Measurements from ENCODE around the gene FLACC1. TPM values are rescaled to one million over a fixed set of nuclear protein-coding genes. Genes with fewer than 3 reads are reported as not detected.

FLACC1 gene
- total RNA-seq, 1 donor from 2014 or later = 1.2 TPM

DNA sequence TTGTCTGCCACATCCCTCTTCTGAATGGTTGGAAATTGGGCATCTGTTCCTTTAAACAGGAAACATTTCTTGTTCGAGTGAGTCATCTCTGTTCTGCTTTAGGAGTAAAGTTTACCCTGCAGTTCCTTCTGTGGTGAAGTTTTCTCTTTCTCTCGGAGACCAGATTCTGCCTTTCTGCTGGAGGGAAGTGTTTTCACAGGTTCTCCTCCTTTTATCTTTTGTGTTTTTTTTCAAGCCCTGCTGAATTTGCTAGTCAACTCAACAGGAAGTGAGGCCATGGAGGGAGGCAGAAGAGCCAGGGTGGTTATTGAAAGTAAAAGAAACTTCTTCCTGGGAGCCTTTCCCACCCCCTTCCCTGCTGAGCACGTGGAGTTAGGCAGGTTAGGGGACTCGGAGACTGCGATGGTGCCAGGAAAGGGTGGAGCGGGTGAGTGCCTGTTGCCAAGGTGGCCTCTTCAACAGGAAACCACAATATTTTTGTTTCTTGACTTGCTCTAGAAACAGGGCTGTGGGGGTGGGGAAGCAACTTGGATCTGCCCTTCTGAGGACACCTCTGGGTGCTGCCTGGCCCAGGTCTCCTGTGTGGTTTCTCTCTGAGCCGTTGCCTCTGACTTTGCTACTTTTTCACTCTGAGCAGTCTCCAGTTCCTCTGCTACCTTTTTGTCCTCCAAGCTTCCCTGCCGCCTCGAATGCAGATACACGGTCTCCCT, 99.0 kb downstream of the FLACC1 start:
- TF ChIP-seq, protein P1, sequence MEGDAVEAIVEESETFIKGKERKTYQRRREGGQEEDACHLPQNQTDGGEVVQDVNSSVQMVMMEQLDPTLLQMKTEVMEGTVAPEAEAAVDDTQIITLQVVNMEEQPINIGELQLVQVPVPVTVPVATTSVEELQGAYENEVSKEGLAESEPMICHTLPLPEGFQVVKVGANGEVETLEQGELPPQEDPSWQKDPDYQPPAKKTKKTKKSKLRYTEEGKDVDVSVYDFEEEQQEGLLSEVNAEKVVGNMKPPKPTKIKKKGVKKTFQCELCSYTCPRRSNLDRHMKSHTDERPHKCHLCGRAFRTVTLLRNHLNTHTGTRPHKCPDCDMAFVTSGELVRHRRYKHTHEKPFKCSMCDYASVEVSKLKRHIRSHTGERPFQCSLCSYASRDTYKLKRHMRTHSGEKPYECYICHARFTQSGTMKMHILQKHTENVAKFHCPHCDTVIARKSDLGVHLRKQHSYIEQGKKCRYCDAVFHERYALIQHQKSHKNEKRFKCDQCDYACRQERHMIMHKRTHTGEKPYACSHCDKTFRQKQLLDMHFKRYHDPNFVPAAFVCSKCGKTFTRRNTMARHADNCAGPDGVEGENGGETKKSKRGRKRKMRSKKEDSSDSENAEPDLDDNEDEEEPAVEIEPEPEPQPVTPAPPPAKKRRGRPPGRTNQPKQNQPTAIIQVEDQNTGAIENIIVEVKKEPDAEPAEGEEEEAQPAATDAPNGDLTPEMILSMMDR (IDR thresholded peaks at IDR 0.05; ENCODE audit: partially characterized antibody, unreplicated experiment) = no peak
- Mint-ChIP-seq H3K9me3 (ENCODE audit: unreplicated experiment) (no peaks in the 10 kb centered on the region), H3K4me3 (ENCODE audit: unreplicated experiment) (no peak overlapping the region), H3K27ac (ENCODE audit: unreplicated experiment) (no peak overlapping the region), H3K36me3 (ENCODE audit: unreplicated experiment) (no peaks in the 10 kb centered on the region), H3K4me1 (ENCODE audit: low read depth, unreplicated experiment) (no peaks in the 10 kb centered on the region), H3K27me3 (ENCODE audit: unreplicated experiment) (no peaks in the 10 kb centered on the region)
- DNase-seq = no peak

DNA sequence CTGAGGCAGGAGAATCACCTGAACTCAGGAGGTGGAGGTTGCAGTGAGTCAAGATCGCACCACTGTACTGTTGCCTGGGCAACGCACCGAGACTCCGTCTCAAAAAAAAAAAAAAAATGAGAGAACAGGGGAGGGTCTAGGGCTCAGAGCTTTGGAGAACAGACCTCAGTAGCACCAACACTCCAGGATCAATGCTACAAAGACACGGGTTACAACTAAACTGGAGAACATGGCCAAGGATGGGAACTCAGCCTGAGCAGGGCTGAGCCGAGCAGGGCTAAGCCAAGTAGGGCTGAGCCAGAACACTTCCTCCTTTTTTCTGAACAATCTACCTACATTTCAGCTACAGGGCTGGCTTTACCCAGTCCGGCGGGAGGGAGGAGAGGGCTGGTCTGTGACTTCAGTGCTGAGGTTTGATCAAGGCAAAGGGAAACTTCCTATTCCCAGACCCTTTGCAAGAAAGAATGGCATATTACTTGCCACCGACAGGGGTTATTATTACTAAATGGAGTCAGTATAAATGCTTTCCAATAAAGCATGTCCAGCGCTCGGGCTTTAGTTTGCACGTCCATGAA, 99.7 kb downstream of the FLACC1 start:
- Mint-ChIP-seq H3K27me3 (ENCODE audit: unreplicated experiment) (no peaks in the 10 kb centered on the region), H3K4me1 (ENCODE audit: low read depth, unreplicated experiment) (no peaks in the 10 kb centered on the region), H3K9me3 (ENCODE audit: unreplicated experiment) (no peaks in the 10 kb centered on the region), H3K27ac (ENCODE audit: unreplicated experiment) (no peak overlapping the region), H3K4me3 (ENCODE audit: unreplicated experiment) (no peak overlapping the region), H3K36me3 (ENCODE audit: unreplicated experiment) (no peaks in the 10 kb centered on the region)
- TF ChIP-seq, protein P1 (IDR thresholded peaks at IDR 0.05; ENCODE audit: partially characterized antibody, unreplicated experiment) = no peak
- DNase-seq = no peak

DNA sequence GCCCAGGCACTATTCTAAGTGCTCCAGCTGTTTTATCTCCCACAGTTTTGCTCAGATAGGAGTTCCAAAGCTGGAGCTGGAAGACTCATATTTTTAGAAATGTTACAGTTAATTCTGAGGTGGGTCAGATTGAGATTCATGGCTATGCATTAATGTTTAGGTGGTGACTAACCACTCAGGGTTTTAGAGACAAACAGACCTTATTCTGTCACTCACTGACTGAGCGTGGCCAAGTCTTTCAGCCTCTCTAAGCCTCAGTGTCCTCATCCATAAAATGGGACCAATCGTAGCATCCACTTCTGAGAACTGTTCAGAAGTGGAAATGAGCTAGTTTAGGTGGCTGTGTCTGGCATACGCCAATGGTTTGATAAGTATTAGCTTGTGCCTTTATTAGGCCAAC, 101.1 kb downstream of the FLACC1 start:
- H3K36me3 Mint-ChIP-seq (ENCODE audit: unreplicated experiment) = no peaks in the 10 kb centered on the region
- no peak overlapping the region for H3K4me3 Mint-ChIP-seq (ENCODE audit: unreplicated experiment)
- H3K27me3 Mint-ChIP-seq (ENCODE audit: unreplicated experiment) = no peaks in the 10 kb centered on the region

DNA sequence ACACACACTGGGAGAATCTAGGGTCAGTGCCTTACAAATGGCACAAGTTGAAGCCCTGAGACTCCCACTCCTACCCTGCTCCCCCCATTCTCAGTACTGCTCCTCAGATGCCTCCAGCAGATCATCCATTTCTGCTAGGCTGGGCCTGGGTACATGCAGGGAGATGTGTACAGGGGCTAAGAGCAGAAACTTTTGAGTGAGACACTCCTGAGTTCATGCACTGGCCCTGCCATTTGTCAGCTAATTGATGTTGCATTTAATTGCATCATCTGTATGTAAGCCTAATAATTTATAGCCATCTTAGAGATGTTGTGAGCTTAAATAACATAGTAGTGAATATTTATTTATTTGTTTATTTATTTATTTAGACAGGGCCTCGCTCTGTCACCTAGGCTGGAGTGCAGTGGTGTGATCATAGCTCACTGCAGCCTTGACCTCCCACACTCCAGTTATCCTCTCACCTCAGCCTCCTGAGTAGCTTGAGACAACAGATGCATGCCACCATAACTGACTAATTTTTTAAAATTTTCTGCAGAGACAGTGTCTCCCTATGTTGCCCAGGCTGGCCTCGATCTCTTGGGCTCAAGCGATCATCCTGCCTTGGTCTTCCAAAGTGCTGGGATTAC, 101.6 kb downstream of the FLACC1 start:
- Mint-ChIP-seq H3K27ac (ENCODE audit: unreplicated experiment) (no peak overlapping the region), H3K27me3 (ENCODE audit: unreplicated experiment) (no peaks in the 10 kb centered on the region), H3K4me3 (ENCODE audit: unreplicated experiment) (no peak overlapping the region), H3K4me1 (ENCODE audit: low read depth, unreplicated experiment) (no peaks in the 10 kb centered on the region), H3K9me3 (ENCODE audit: unreplicated experiment) (no peaks in the 10 kb centered on the region), H3K36me3 (ENCODE audit: unreplicated experiment) (no peaks in the 10 kb centered on the region)
- TF ChIP-seq, protein P1 (IDR thresholded peaks at IDR 0.05; ENCODE audit: partially characterized antibody, unreplicated experiment) = no peak
- no peak for DNase-seq

More for the DNA sequence above, 101.1 kb downstream of the FLACC1 start:
- TF ChIP-seq, protein P1 (IDR thresholded peaks at IDR 0.05; ENCODE audit: partially characterized antibody, unreplicated experiment) = no peak
- Mint-ChIP-seq H3K9me3 (ENCODE audit: unreplicated experiment) (no peaks in the 10 kb centered on the region), H3K4me1 (ENCODE audit: low read depth, unreplicated experiment) (no peaks in the 10 kb centered on the region), H3K27ac (ENCODE audit: unreplicated experiment) (no peak overlapping the region)
- no peak for DNase-seq

Measured in glutamatergic neuron (in vitro differentiated cells).